Peyer's patch (tissue), 4 donors: ENCODE measurements around the gene MFSD6L.

ENCODE experiments used
- POLR2A ChIP-seq, 2 donors: fragments of 450-650 bp; IDR thresholded peaks; one replicate each; pipeline ENCODE4 v1.5.1; 2017; ENCODE audit warnings: antibody characterized with exemption in 2 of 2, mild to moderate bottlenecking in 2 of 2, moderate library complexity in 2 of 2
- TF ChIP-seq, protein P1 (sequence below), 6 experiments: fragments of 450-650 bp in 4 of 6; fragments of 200-600 bp in 2 of 6; sonication (generic) in 1 of 6; IDR thresholded peaks; one replicate each; pipeline ENCODE4 v1.5.1; 2017 to 2019; ENCODE audit warnings: antibody characterized with exemption in 6 of 6, mild to moderate bottlenecking in 3 of 6, moderate library complexity in 1 of 6

- TF ChIP-seq, protein P1, sequence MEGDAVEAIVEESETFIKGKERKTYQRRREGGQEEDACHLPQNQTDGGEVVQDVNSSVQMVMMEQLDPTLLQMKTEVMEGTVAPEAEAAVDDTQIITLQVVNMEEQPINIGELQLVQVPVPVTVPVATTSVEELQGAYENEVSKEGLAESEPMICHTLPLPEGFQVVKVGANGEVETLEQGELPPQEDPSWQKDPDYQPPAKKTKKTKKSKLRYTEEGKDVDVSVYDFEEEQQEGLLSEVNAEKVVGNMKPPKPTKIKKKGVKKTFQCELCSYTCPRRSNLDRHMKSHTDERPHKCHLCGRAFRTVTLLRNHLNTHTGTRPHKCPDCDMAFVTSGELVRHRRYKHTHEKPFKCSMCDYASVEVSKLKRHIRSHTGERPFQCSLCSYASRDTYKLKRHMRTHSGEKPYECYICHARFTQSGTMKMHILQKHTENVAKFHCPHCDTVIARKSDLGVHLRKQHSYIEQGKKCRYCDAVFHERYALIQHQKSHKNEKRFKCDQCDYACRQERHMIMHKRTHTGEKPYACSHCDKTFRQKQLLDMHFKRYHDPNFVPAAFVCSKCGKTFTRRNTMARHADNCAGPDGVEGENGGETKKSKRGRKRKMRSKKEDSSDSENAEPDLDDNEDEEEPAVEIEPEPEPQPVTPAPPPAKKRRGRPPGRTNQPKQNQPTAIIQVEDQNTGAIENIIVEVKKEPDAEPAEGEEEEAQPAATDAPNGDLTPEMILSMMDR (IDR thresholded peaks at IDR 0.05), result no peak
- TF ChIP-seq POLR2A (IDR thresholded peaks at IDR 0.05), result no peak
Measured at GRCh38 chr17:8806253-8806925, 7.2 kb upstream of the MFSD6L start.
